ENCODE results near the gene VPS13C. TPM values are rescaled to one million over a fixed set of nuclear protein-coding genes. Genes with fewer than 3 reads are reported as not detected.

The VPS13C gene
- total and polyA plus RNA-seq, 2 donors (not counting 3 experiments of a cell fraction or from before 2014, with no cell fraction given) = 10.8 to 60.3 TPM

DNA sequence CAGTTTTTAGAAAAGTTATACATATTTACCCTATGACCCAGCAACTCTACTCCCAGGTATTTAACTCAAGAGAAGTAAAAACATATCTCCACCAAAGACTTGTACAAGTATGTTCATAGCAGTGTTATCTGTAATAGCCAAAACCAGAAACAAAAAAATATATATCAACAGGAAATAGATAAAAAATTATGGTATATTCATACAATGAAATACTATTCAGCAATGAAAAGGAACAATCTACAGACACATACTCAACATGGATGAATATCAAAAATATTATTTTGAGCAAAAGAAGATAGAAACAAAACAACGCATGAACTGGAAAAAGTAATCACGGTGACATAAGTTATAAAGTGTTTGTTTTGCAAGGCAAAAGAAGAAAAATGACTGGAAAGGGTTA is 72.4 kb downstream of the VPS13C start:
- H3K36me3 ChIP-seq (ENCODE audit: control insufficient read depth in 2 of 2, extremely low read depth in 1 of 2, insufficient read depth in 2 of 2, low read length in 2 of 2) = peaks cover 0 to 3% of the 10 kb centered on the region in 2 experiments
- FAIRE-seq = no peak
- no peaks in the 10 kb centered on the region for H3K27me3 ChIP-seq (ENCODE audit: control insufficient read depth in 2 of 2, insufficient read depth in 2 of 2, low read length in 2 of 2)
- BruUV-seq (replicated peaks) = no TSS peak
- H3K9ac ChIP-seq (replicated peaks; ENCODE audit: extremely low read depth, insufficient read depth, low read length) = no peak overlapping the region
- H4K20me1 ChIP-seq (replicated peaks; ENCODE audit: control insufficient read depth, extremely low read depth, insufficient read depth, low read length) = no peaks in the 10 kb centered on the region
- intact Hi-C loops (cut with micrococcal nuclease) = no loop called here
- dilution Hi-C loops (cut with MboI; ENCODE audit: extremely low pct_ligation_motif_present, low sequenced_read_pairs) = no loop called here
- no peak overlapping the region for H3K4me2 ChIP-seq (ENCODE audit: insufficient read depth, low read length)
- ChIA-PET CTCF (no interaction called here), POLR2A (no interaction called here)
- no peak overlapping the region for H3K27ac ChIP-seq (ENCODE audit: insufficient read depth, low read depth, low read length)
- no peak overlapping the region for H3K4me3 ChIP-seq (replicated peaks in 1 of 3; ENCODE audit: insufficient read depth in 1 of 3, low read depth in 1 of 3, low read length in 3 of 3)
- TF ChIP-seq, protein P1, sequence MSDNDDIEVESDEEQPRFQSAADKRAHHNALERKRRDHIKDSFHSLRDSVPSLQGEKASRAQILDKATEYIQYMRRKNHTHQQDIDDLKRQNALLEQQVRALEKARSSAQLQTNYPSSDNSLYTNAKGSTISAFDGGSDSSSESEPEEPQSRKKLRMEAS (IDR thresholded peaks at IDR 0.05; ENCODE audit: insufficient read depth, insufficient read length) = no peak
- no peak for TF ChIP-seq POLR2A (IDR thresholded peaks at IDR 0.05; ENCODE audit: low read depth, low read length)
- H3K9me1 ChIP-seq (replicated peaks; ENCODE audit: control insufficient read depth, extremely low read depth, insufficient read depth, low read length) = peaks cover 2% of the 10 kb centered on the region
- no peak for DNase-seq (ENCODE audit: low read depth, low spot score)
- H2AFZ ChIP-seq (ENCODE audit: low read depth, low read length) = no peak overlapping the region
- H3K79me2 ChIP-seq (ENCODE audit: control insufficient read depth, insufficient read depth, low read length) = no peaks in the 10 kb centered on the region
- H3K4me1 ChIP-seq (ENCODE audit: control insufficient read depth, extremely low read depth, insufficient read depth, low read length) = no peaks in the 10 kb centered on the region
- no peaks in the 10 kb centered on the region for H3K9me3 ChIP-seq (replicated peaks; ENCODE audit: control insufficient read depth, insufficient read depth, low read length)

DNA sequence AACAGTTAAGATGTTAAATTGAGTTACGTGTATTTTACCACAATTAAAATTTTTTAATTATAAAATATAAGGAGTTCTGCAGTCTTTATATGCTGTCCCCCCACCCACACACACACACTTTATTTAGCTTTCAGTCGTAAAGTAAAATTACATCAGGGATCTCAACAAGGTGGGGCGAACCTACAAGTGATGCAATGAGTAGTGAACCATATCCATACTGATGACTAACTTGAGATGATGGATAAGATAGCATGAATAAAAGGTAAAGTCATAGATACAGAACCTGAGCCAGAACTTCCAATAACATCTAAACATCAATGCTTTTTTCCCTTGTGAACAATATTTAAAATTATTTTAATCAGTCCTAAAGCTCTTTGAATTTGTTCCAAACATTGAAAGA is 77.2 kb downstream of the VPS13C start:
- Histone ChIP-seq H4K20me1 (replicated peaks; ENCODE audit: control insufficient read depth, extremely low read depth, insufficient read depth, low read length) (no peaks in the 10 kb centered on the region), H2AFZ (ENCODE audit: low read depth, low read length) (no peak overlapping the region), H3K36me3 (ENCODE audit: control insufficient read depth in 2 of 2, extremely low read depth in 1 of 2, insufficient read depth in 2 of 2, low read length in 2 of 2) (peaks cover 3 to 7% of the 10 kb centered on the region in 2 experiments), H3K9me3 (replicated peaks; ENCODE audit: control insufficient read depth, insufficient read depth, low read length) (no peaks in the 10 kb centered on the region), H3K4me1 (ENCODE audit: control insufficient read depth, extremely low read depth, insufficient read depth, low read length) (no peaks in the 10 kb centered on the region), H3K79me2 (ENCODE audit: control insufficient read depth, insufficient read depth, low read length) (no peaks in the 10 kb centered on the region), H3K4me3 (replicated peaks in 1 of 3; ENCODE audit: insufficient read depth in 1 of 3, low read depth in 1 of 3, low read length in 3 of 3) (no peak overlapping the region), H3K27ac (ENCODE audit: insufficient read depth, low read depth, low read length) (no peak overlapping the region), H3K27me3 (ENCODE audit: control insufficient read depth in 2 of 2, insufficient read depth in 2 of 2, low read length in 2 of 2) (no peaks in the 10 kb centered on the region), H3K9ac (replicated peaks; ENCODE audit: extremely low read depth, insufficient read depth, low read length) (no peak overlapping the region), H3K4me2 (ENCODE audit: insufficient read depth, low read length) (no peak overlapping the region), H3K9me1 (replicated peaks; ENCODE audit: control insufficient read depth, extremely low read depth, insufficient read depth, low read length) (peaks cover 2% of the 10 kb centered on the region)
- ChIA-PET CTCF (interaction anchor here (0.9 to 2.2 kb wide), 2 partner anchors 9 to 11 kb away, joined by 4 to 5 read pairs; no protein-coding TSS in a partner anchor), POLR2A (interaction anchor here (1.6 kb wide), 1 partner anchor 17 kb away, joined by 3 read pairs; no protein-coding TSS in a partner anchor)
- FAIRE-seq (no peak), DNase-seq (ENCODE audit: low read depth, low spot score) (no peak)
- TF ChIP-seq FOS (IDR thresholded peaks at IDR 0.05; ENCODE audit: borderline replicate concordance, insufficient read depth, low read length) = no peak
- TF ChIP-seq POLR2AphosphoS5 (IDR thresholded peaks at IDR 0.05; ENCODE audit: insufficient read depth, low read depth, low read length) = no peak
- no peak for TF ChIP-seq EZH2 (IDR thresholded peaks at IDR 0.05; ENCODE audit: borderline replicate concordance, low read depth, low read length, severe bottlenecking)
- no peak for TF ChIP-seq MYC (IDR thresholded peaks at IDR 0.05; ENCODE audit: low read depth, low read length)
- no peak for TF ChIP-seq JUN (IDR thresholded peaks at IDR 0.05; ENCODE audit: borderline replicate concordance, insufficient read depth, insufficient read length, low read depth)
- TF ChIP-seq, protein P2, sequence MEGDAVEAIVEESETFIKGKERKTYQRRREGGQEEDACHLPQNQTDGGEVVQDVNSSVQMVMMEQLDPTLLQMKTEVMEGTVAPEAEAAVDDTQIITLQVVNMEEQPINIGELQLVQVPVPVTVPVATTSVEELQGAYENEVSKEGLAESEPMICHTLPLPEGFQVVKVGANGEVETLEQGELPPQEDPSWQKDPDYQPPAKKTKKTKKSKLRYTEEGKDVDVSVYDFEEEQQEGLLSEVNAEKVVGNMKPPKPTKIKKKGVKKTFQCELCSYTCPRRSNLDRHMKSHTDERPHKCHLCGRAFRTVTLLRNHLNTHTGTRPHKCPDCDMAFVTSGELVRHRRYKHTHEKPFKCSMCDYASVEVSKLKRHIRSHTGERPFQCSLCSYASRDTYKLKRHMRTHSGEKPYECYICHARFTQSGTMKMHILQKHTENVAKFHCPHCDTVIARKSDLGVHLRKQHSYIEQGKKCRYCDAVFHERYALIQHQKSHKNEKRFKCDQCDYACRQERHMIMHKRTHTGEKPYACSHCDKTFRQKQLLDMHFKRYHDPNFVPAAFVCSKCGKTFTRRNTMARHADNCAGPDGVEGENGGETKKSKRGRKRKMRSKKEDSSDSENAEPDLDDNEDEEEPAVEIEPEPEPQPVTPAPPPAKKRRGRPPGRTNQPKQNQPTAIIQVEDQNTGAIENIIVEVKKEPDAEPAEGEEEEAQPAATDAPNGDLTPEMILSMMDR (IDR thresholded peaks at IDR 0.05; ENCODE audit: extremely low read depth in 1 of 2, insufficient read depth in 1 of 2, low read depth in 1 of 2, low read length in 2 of 2) = no peak
- TF ChIP-seq GATA2 (IDR thresholded peaks at IDR 0.05; ENCODE audit: insufficient read depth, insufficient read length, low read depth, low read length) = no peak
- no peak for TF ChIP-seq POLR2A (IDR thresholded peaks at IDR 0.05; ENCODE audit: low read depth, low read length)
- TF ChIP-seq, protein P1 (IDR thresholded peaks at IDR 0.05; ENCODE audit: insufficient read depth, insufficient read length) = no peak
- dilution Hi-C loops (cut with MboI; ENCODE audit: extremely low pct_ligation_motif_present, low sequenced_read_pairs) (no loop called here), intact Hi-C loops (cut with micrococcal nuclease) (no loop called here)
- no TSS peak for BruUV-seq (replicated peaks)

All from endothelial cell of umbilical vein (primary cell).